ENCODE data around the gene OSGIN1. TPM values are rescaled to one million over a fixed set of nuclear protein-coding genes. Genes with fewer than 3 reads are reported as not detected.

OSGIN1 gene
- total and polyA plus RNA-seq, 8 donors = 2.6 to 28.6 (median 10.2) TPM

GRCh38 chr16:84005391-84005790 is 52.4 kb downstream of the OSGIN1 start:
- no peak for DNase-seq
- intact Hi-C loops (cut with DNase I; ENCODE audit: low total_unique reads) = no loop called here
- no peak for TF ChIP-seq POLR2A (IDR thresholded peaks at IDR 0.05)
- H3K9me3 ChIP-seq = no peaks in the 10 kb centered on the region
- no peak overlapping the region for H3K4me3 ChIP-seq
- H3K36me3 ChIP-seq = no peaks in the 10 kb centered on the region
- peaks cover 0 to 74% (median 8%) of the 10 kb centered on the region in 3 donors for H3K27me3 ChIP-seq
- no peak overlapping the region for H3K27ac ChIP-seq
- H3K4me1 ChIP-seq = no peaks in the 10 kb centered on the region
- 69 to 82% (median 72%) methylated on average over 4 to 5 of the region's 5 CpGs for WGBS, 5 donors

- no peak for TF ChIP-seq EP300 (IDR thresholded peaks at IDR 0.05)
- no peak for TF ChIP-seq POLR2A (IDR thresholded peaks at IDR 0.05)
- no peak for TF ChIP-seq POLR2AphosphoS5 (IDR thresholded peaks at IDR 0.05)
- no peaks in the 10 kb centered on the region for H3K36me3 ChIP-seq
- H3K27me3 ChIP-seq = peaks cover 0 to 53% (median 8%) of the 10 kb centered on the region in 3 donors
- H3K27ac ChIP-seq = no peak overlapping the region
- no peak for DNase-seq
- no peak overlapping the region for H3K4me3 ChIP-seq
- H3K9me3 ChIP-seq = no peaks in the 10 kb centered on the region
- WGBS, 5 donors = 66 to 87% (median 74%) methylated on average over 4 of the region's 4 CpGs
- intact Hi-C loops (cut with DNase I; ENCODE audit: low total_unique reads) = no loop called here
- H3K4me1 ChIP-seq = no peaks in the 10 kb centered on the region
These were observed 54.5 kb downstream of the OSGIN1 start for GRCh38 chr16:84007520-84007919.

GRCh38 chr16:84007965-84008364 is 54.9 kb downstream of the OSGIN1 start:
- H3K9me3 ChIP-seq = no peaks in the 10 kb centered on the region
- intact Hi-C loops (cut with DNase I; ENCODE audit: low total_unique reads) = no loop called here
- TF ChIP-seq CTCF (IDR thresholded peaks at IDR 0.05) (no peak), POLR2AphosphoS5 (IDR thresholded peaks at IDR 0.05) (no peak), POLR2A (IDR thresholded peaks at IDR 0.05) (no peak), EP300 (IDR thresholded peaks at IDR 0.05) (no peak)
- H3K4me1 ChIP-seq = no peaks in the 10 kb centered on the region
- DNase-seq = no peak
- H3K27ac ChIP-seq = no peak overlapping the region
- 58 to 73% (median 63%) methylated on average over 8 of the region's 8 CpGs for WGBS, 5 donors
- peaks cover 0 to 51% (median 8%) of the 10 kb centered on the region in 3 donors for H3K27me3 ChIP-seq
- H3K36me3 ChIP-seq = no peaks in the 10 kb centered on the region
- H3K4me3 ChIP-seq = no peak overlapping the region

- H3K4me1 ChIP-seq = peaks cover 0 to 7% (median 0%) of the 10 kb centered on the region in 4 donors
- peaks cover 0 to 43% (median 8%) of the 10 kb centered on the region in 3 donors for H3K27me3 ChIP-seq
- H3K36me3 ChIP-seq = no peaks in the 10 kb centered on the region
- intact Hi-C loops (cut with DNase I; ENCODE audit: low total_unique reads) = no loop called here
- TF ChIP-seq EP300 (IDR thresholded peaks at IDR 0.05) (no peak), POLR2A (IDR thresholded peaks at IDR 0.05) (no peak), POLR2AphosphoS5 (IDR thresholded peaks at IDR 0.05) (no peak), CTCF (IDR thresholded peaks at IDR 0.05) (no peak)
- DNase-seq = no peak
- no peak overlapping the region for H3K4me3 ChIP-seq
- WGBS, 5 donors = 86 to 91% (median 89%) methylated on average over 6 of the region's 6 CpGs
- H3K27ac ChIP-seq = no peak overlapping the region
- H3K9me3 ChIP-seq = no peaks in the 10 kb centered on the region
These were observed 56.2 kb downstream of the OSGIN1 start for GRCh38 chr16:84009282-84009681.

- Histone ChIP-seq H3K27ac (no peak overlapping the region), H3K4me1 (peaks cover 0 to 8% (median 0%) of the 10 kb centered on the region in 4 donors), H3K36me3 (no peaks in the 10 kb centered on the region), H3K27me3 (peaks cover 0 to 29% (median 0%) of the 10 kb centered on the region in 3 donors), H3K9me3 (peaks cover 0 to 7% (median 3%) of the 10 kb centered on the region in 4 donors), H3K4me3 (no peak overlapping the region)
- 5 to 10% (median 8%) methylated on average over 10 to 14 of the region's 14 CpGs for WGBS, 5 donors
- TF ChIP-seq POLR2AphosphoS5 (IDR thresholded peaks at IDR 0.05) (no peak), POLR2A (IDR thresholded peaks at IDR 0.05) (no peak), CTCF (IDR thresholded peaks at IDR 0.05) (no peak), EP300 (IDR thresholded peaks at IDR 0.05) (no peak)
- intact Hi-C loops (cut with DNase I; ENCODE audit: low total_unique reads) = no loop called here
- DNase-seq = peak; percentile 89 to 91
These were observed 60.9 kb downstream of the OSGIN1 start for GRCh38 chr16:84013787-84014569.

All from stomach (tissue), 9 donors.